ENCODE measurements around the gene SERPINA1.
"Not testable (repeated sequence)": the region's sequence is repeated elsewhere in the genome, so short reads cannot be mapped to it uniquely, and the experiment has no call there.

Gene SERPINA1

GRCh38 chr14:94368956-94369355 lies 19.4 kb downstream of the SERPINA1 start:
- DNase-seq: no peak

- no peak for DNase-seq
Measured at GRCh38 chr14:94368243-94368590, 20.2 kb downstream of the SERPINA1 start.

- peak; percentile 84 to 94 (median 92) for DNase-seq
Measured at GRCh38 chr14:94367347-94368242, 20.8 kb downstream of the SERPINA1 start.

- peak in 1 of 3 donors; percentile 46 for DNase-seq
Measured at GRCh38 chr14:94366146-94366915, 22.1 kb downstream of the SERPINA1 start, which contains the start of gene SERPINA2. SERPINA2 (minus strand) TSS chr14:94366698.

GRCh38 chr14:94365624-94366023 lies 22.8 kb downstream of the SERPINA1 start:
- no peak for DNase-seq

- no peak for DNase-seq
Measured at GRCh38 chr14:94364964-94365363, 23.4 kb downstream of the SERPINA1 start.

GRCh38 chr14:94364037-94364436 lies 24.4 kb downstream of the SERPINA1 start:
- peak in 1 of 3 donors; percentile 32 for DNase-seq

- no peak for DNase-seq
Measured at GRCh38 chr14:94363151-94363624, 25.2 kb downstream of the SERPINA1 start.

- DNase-seq: no peak
Measured at GRCh38 chr14:94362614-94363133, 25.7 kb downstream of the SERPINA1 start.

GRCh38 chr14:94361682-94362081 lies 26.7 kb downstream of the SERPINA1 start:
- DNase-seq: no peak

GRCh38 chr14:94360945-94361565 lies 27.3 kb downstream of the SERPINA1 start:
- no peak for DNase-seq

- no peak for DNase-seq
Measured at GRCh38 chr14:94357166-94357565, 31.2 kb downstream of the SERPINA1 start.

- DNase-seq: no peak
Measured at GRCh38 chr14:94356379-94357056, 31.9 kb downstream of the SERPINA1 start.

GRCh38 chr14:94355191-94355794 lies 33.1 kb downstream of the SERPINA1 start:
- DNase-seq: peak; percentile 66 to 75 (median 74)

- DNase-seq: no peak
Measured at GRCh38 chr14:94354638-94355185, 33.7 kb downstream of the SERPINA1 start.

GRCh38 chr14:94354190-94354589 lies 34.2 kb downstream of the SERPINA1 start:
- DNase-seq: not testable (repeated sequence)

GRCh38 chr14:94349276-94349675 lies 39.1 kb downstream of the SERPINA1 start:
- DNase-seq: no peak

GRCh38 chr14:94348836-94349235 lies 39.6 kb downstream of the SERPINA1 start:
- no peak for DNase-seq

GRCh38 chr14:94346841-94347240 lies 41.6 kb downstream of the SERPINA1 start:
- DNase-seq: no peak

- peak; percentile 92 to 94 (median 92) for DNase-seq
Measured at GRCh38 chr14:94346065-94346786, 42.2 kb downstream of the SERPINA1 start.

All from suppressor macrophage treated with lipopolysaccharide for 1 hour (primary cell).